Testis (tissue), 3 donors: ENCODE measurements around the gene SYNPR. TPM values are rescaled to one million over a fixed set of nuclear protein-coding genes. Genes with fewer than 3 reads are reported as not detected.
"Not testable (repeated sequence)": the region's sequence is repeated elsewhere in the genome, so short reads cannot be mapped to it uniquely, and the experiment has no call there.

Experiments used
- DNase-seq: peaks from one replicate; pipeline ENCODE4 v3.0.0-alpha.2; 2019
- H3K27ac ChIP-seq, 2 donors: fragments of 200-600 bp; sonication (generic); one replicate each; pipeline ENCODE4 v1.5.1; 2019
- H3K27me3 ChIP-seq: fragments of 200-600 bp; sonication (generic); one replicate; pipeline ENCODE4 v1.5.1; 2019
- H3K36me3 ChIP-seq: fragments of 200-600 bp; sonication (generic); one replicate; pipeline ENCODE4 v1.5.1; 2017; ENCODE audit warnings: low read depth; ENCODE audit errors: missing control alignments
- H3K4me1 ChIP-seq: fragments of 200-600 bp; sonication (generic); one replicate; pipeline ENCODE4 v1.5.1; 2019
- H3K4me3 ChIP-seq, 2 donors: fragments of 200-600 bp; sonication (generic); one replicate each; pipeline ENCODE4 v1.5.1; 2017 to 2019
- H3K9me3 ChIP-seq: fragments of 200-600 bp; sonication (generic); one replicate; pipeline ENCODE4 v1.5.1; 2017
- CTCF ChIP-seq, 3 experiments: fragments of 450-650 bp in 2 of 3; fragments of 200-600 bp in 1 of 3; sonication (generic) in 1 of 3; IDR thresholded peaks; one replicate each; pipeline ENCODE4 v1.5.1; 2016 to 2019; ENCODE audit warnings: antibody characterized with exemption in 3 of 3, mild to moderate bottlenecking in 2 of 3, moderate library complexity in 1 of 3
- POLR2A ChIP-seq: fragments of 450-650 bp; IDR thresholded peaks from one replicate; pipeline ENCODE4 v1.6.1; 2017; ENCODE audit warnings: antibody characterized with exemption, mild to moderate bottlenecking, moderate library complexity
- WGBS, 2 donors: methylation state at CpG; one replicate each; pipeline ENCODE4 v1.1.5; 2018; 5-methylcytosine and 5-hydroxymethylcytosine counted together
- intact Hi-C: fragments of 100-400 bp; cut with DNase I; formaldehyde crosslinking; loops from one replicate; pipeline ENCODE4 v1.15.1; 2023; ENCODE audit warnings: low total_unique reads
- polyA plus RNA-seq: library from polyadenylated mRNA; stranded (reverse); fragments of 350-450 nt; fragmentation: Illumina TruSeq; extraction: RNeasy Lipid Tissue Mini Kit (QIAGEN cat#74804); gene quantifications from one replicate; pipeline ENCODE4 v1.2.3, GENCODE V29; 2014; ENCODE audit warnings: low read depth, low replicate concordance; ENCODE audit not compliant: insufficient read depth
- total RNA-seq, 2 donors: library from RNA; depleted of rRNA; stranded (reverse); fragments of >200 nt; gene quantifications; one replicate each; pipeline ENCODE4 v1.2.3, GENCODE V29; 2016

The SYNPR gene
- total and polyA plus RNA-seq, 3 donors from 2014 or later: not detected

GRCh38 chr3:63631670-63632069 is 353.6 kb downstream of the SYNPR start:
- no peak for DNase-seq
- Histone ChIP-seq H3K9me3 (no peaks in the 10 kb centered on the region), H3K27ac (no peak overlapping the region), H3K36me3 (no peaks in the 10 kb centered on the region), H3K4me3 (no peak overlapping the region), H3K27me3 (no peaks in the 10 kb centered on the region), H3K4me1 (no peaks in the 10 kb centered on the region)
- WGBS, 2 donors: 86 to 94% methylated on average over 4 of the region's 4 CpGs
- intact Hi-C loops: no loop called here
- TF ChIP-seq CTCF (IDR thresholded peaks at IDR 0.05) (no peak), POLR2A (no peak)

GRCh38 chr3:63635186-63635585 is 357.1 kb downstream of the SYNPR start:
- Histone ChIP-seq H3K36me3 (no peaks in the 10 kb centered on the region), H3K9me3 (no peaks in the 10 kb centered on the region), H3K27ac (no peak overlapping the region), H3K4me3 (no peak overlapping the region), H3K4me1 (no peaks in the 10 kb centered on the region), H3K27me3 (no peaks in the 10 kb centered on the region)
- no peak for TF ChIP-seq POLR2A
- DNase-seq: no peak
- intact Hi-C loops: no loop called here
- 84 to 87% methylated on average over 3 of the region's 3 CpGs for WGBS, 2 donors

- Histone ChIP-seq H3K27me3 (no peaks in the 10 kb centered on the region), H3K4me1 (no peaks in the 10 kb centered on the region), H3K9me3 (no peaks in the 10 kb centered on the region), H3K36me3 (no peaks in the 10 kb centered on the region), H3K4me3 (no peak overlapping the region), H3K27ac (no peak overlapping the region)
- WGBS, 2 donors: 86 to 91% methylated on average over 2 of the region's 2 CpGs
- no peak for DNase-seq
- TF ChIP-seq CTCF (IDR thresholded peaks at IDR 0.05) (no peak), POLR2A (no peak)
- intact Hi-C loops: no loop called here
Measured at GRCh38 chr3:63639806-63640205, 361.7 kb downstream of the SYNPR start.

GRCh38 chr3:63642488-63642887 is 364.4 kb downstream of the SYNPR start:
- H3K4me3 ChIP-seq: no peak overlapping the region
- no peak for TF ChIP-seq POLR2A
- no peak for TF ChIP-seq CTCF (IDR thresholded peaks at IDR 0.05)
- H3K4me1 ChIP-seq: no peaks in the 10 kb centered on the region
- H3K27me3 ChIP-seq: no peaks in the 10 kb centered on the region
- no peaks in the 10 kb centered on the region for H3K9me3 ChIP-seq
- intact Hi-C loops: no loop called here
- WGBS, 2 donors: 52 to 65% methylated on average over 1 of the region's 1 CpG
- DNase-seq: no peak
- no peaks in the 10 kb centered on the region for H3K36me3 ChIP-seq
- no peak overlapping the region for H3K27ac ChIP-seq

GRCh38 chr3:63644212-63644797 is 366.2 kb downstream of the SYNPR start:
- H3K36me3 ChIP-seq: no peaks in the 10 kb centered on the region
- TF ChIP-seq CTCF (IDR thresholded peaks at IDR 0.05) (no peak), POLR2A (no peak)
- H3K27me3 ChIP-seq: no peaks in the 10 kb centered on the region
- no peak overlapping the region for H3K27ac ChIP-seq
- intact Hi-C loops: no loop called here
- no peaks in the 10 kb centered on the region for H3K9me3 ChIP-seq
- WGBS, 2 donors: 46 to 56% methylated on average over 5 of the region's 5 CpGs
- DNase-seq: no peak
- H3K4me3 ChIP-seq: no peak overlapping the region
- H3K4me1 ChIP-seq: no peaks in the 10 kb centered on the region

- intact Hi-C loops, H3K4me1 ChIP-seq, DNase-seq, H3K9me3 ChIP-seq, H3K27me3 ChIP-seq, H3K4me3 ChIP-seq, H3K36me3 ChIP-seq, H3K27ac ChIP-seq: not testable (repeated sequence)
- 40 to 64% methylated on average over 24 to 25 of the region's 25 CpGs for WGBS, 2 donors
Measured at GRCh38 chr3:63644928-63645781, 367.0 kb downstream of the SYNPR start.
